Measurements from ENCODE around the gene SULT2B1. TPM values are rescaled to one million over a fixed set of nuclear protein-coding genes. Genes with fewer than 3 reads are reported as not detected.

The SULT2B1 gene
- total RNA-seq, 1 donor from 2014 or later: not detected

- Mint-ChIP-seq H3K9me3 (no peaks in the 10 kb centered on the region), H3K36me3 (ENCODE audit: low read depth) (no peaks in the 10 kb centered on the region), H3K27ac (no peak overlapping the region), H3K4me1 (no peaks in the 10 kb centered on the region), H3K27me3 (no peaks in the 10 kb centered on the region), H3K4me3 (no peak overlapping the region)
- intact Hi-C loops (cut with micrococcal nuclease): no loop called here
- no peak for DNase-seq
Observed at GRCh38 chr19:48539503-48540096, 12.4 kb upstream of the SULT2B1 start.

GRCh38 chr19:48540110-48540509 is 11.9 kb upstream of the SULT2B1 start:
- Mint-ChIP-seq H3K9me3 (no peaks in the 10 kb centered on the region), H3K4me3 (no peak overlapping the region), H3K4me1 (no peaks in the 10 kb centered on the region), H3K27ac (no peak overlapping the region), H3K36me3 (ENCODE audit: low read depth) (no peaks in the 10 kb centered on the region), H3K27me3 (no peaks in the 10 kb centered on the region)
- DNase-seq: no peak
- intact Hi-C loops (cut with micrococcal nuclease): no loop called here

GRCh38 chr19:48541813-48542212 is 10.2 kb upstream of the SULT2B1 start:
- H3K36me3 Mint-ChIP-seq (ENCODE audit: low read depth): no peaks in the 10 kb centered on the region
- H3K27me3 Mint-ChIP-seq: no peaks in the 10 kb centered on the region
- no peaks in the 10 kb centered on the region for H3K4me1 Mint-ChIP-seq
- intact Hi-C loops (cut with micrococcal nuclease): no loop called here
- no peak for DNase-seq
- H3K4me3 Mint-ChIP-seq: no peak overlapping the region
- no peaks in the 10 kb centered on the region for H3K9me3 Mint-ChIP-seq
- H3K27ac Mint-ChIP-seq: no peak overlapping the region

GRCh38 chr19:48543121-48543710 is 8.8 kb upstream of the SULT2B1 start:
- Mint-ChIP-seq H3K4me1 (no peaks in the 10 kb centered on the region), H3K36me3 (ENCODE audit: low read depth) (no peaks in the 10 kb centered on the region), H3K27ac (no peak overlapping the region), H3K4me3 (no peak overlapping the region), H3K9me3 (no peaks in the 10 kb centered on the region), H3K27me3 (no peaks in the 10 kb centered on the region)
- no peak for DNase-seq
- intact Hi-C loops (cut with micrococcal nuclease): no loop called here

GRCh38 chr19:48544856-48545750 is 6.9 kb upstream of the SULT2B1 start:
- no peak overlapping the region for H3K4me3 Mint-ChIP-seq
- no peaks in the 10 kb centered on the region for H3K36me3 Mint-ChIP-seq (ENCODE audit: low read depth)

GRCh38 chr19:48547722-48548121 is 4.2 kb upstream of the SULT2B1 start:
- no peak for DNase-seq
- H3K27ac Mint-ChIP-seq: no peak overlapping the region
- H3K36me3 Mint-ChIP-seq (ENCODE audit: low read depth): no peaks in the 10 kb centered on the region
- no peaks in the 10 kb centered on the region for H3K9me3 Mint-ChIP-seq
- no peaks in the 10 kb centered on the region for H3K27me3 Mint-ChIP-seq
- intact Hi-C loops (cut with micrococcal nuclease): no loop called here
- H3K4me3 Mint-ChIP-seq: no peak overlapping the region
- H3K4me1 Mint-ChIP-seq: no peaks in the 10 kb centered on the region

More at GRCh38 chr19:48544856-48545750, 6.9 kb upstream of the SULT2B1 start:
- Mint-ChIP-seq H3K4me1 (no peaks in the 10 kb centered on the region), H3K9me3 (no peaks in the 10 kb centered on the region), H3K27ac (no peak overlapping the region), H3K27me3 (no peaks in the 10 kb centered on the region)
- DNase-seq: no peak
- intact Hi-C loops (cut with micrococcal nuclease): no loop called here

GRCh38 chr19:48548253-48548911 is 3.6 kb upstream of the SULT2B1 start:
- no peak for DNase-seq
- intact Hi-C loops (cut with micrococcal nuclease): no loop called here
- H3K9me3 Mint-ChIP-seq: no peaks in the 10 kb centered on the region
- no peaks in the 10 kb centered on the region for H3K4me1 Mint-ChIP-seq
- H3K27me3 Mint-ChIP-seq: no peaks in the 10 kb centered on the region
- no peak overlapping the region for H3K27ac Mint-ChIP-seq
- no peak overlapping the region for H3K4me3 Mint-ChIP-seq
- H3K36me3 Mint-ChIP-seq (ENCODE audit: low read depth): no peaks in the 10 kb centered on the region

GRCh38 chr19:48549380-48549779 is 2.6 kb upstream of the SULT2B1 start:
- Mint-ChIP-seq H3K4me3 (no peak overlapping the region), H3K36me3 (ENCODE audit: low read depth) (no peaks in the 10 kb centered on the region), H3K27me3 (no peaks in the 10 kb centered on the region), H3K9me3 (no peaks in the 10 kb centered on the region), H3K4me1 (no peaks in the 10 kb centered on the region), H3K27ac (no peak overlapping the region)
- no peak for DNase-seq
- intact Hi-C loops (cut with micrococcal nuclease): no loop called here

GRCh38 chr19:48552406-48553322 is 692 bp downstream of the SULT2B1 start:
- no peaks in the 10 kb centered on the region for H3K4me1 Mint-ChIP-seq
- DNase-seq: no peak
- no peaks in the 10 kb centered on the region for H3K27me3 Mint-ChIP-seq
- no peak overlapping the region for H3K27ac Mint-ChIP-seq
- H3K4me3 Mint-ChIP-seq: no peak overlapping the region
- no peaks in the 10 kb centered on the region for H3K9me3 Mint-ChIP-seq
- intact Hi-C loops (cut with micrococcal nuclease): no loop called here
- no peaks in the 10 kb centered on the region for H3K36me3 Mint-ChIP-seq (ENCODE audit: low read depth)

- H3K27me3 Mint-ChIP-seq: peaks cover 2% of the 10 kb centered on the region
- H3K4me1 Mint-ChIP-seq: peaks cover 2% of the 10 kb centered on the region
- no peak overlapping the region for H3K27ac Mint-ChIP-seq
- no peak for DNase-seq
- no peaks in the 10 kb centered on the region for H3K36me3 Mint-ChIP-seq (ENCODE audit: low read depth)
- no peak overlapping the region for H3K4me3 Mint-ChIP-seq
- intact Hi-C loops (cut with micrococcal nuclease): no loop called here
- no peaks in the 10 kb centered on the region for H3K9me3 Mint-ChIP-seq
Observed at GRCh38 chr19:48553676-48554384, 1.9 kb downstream of the SULT2B1 start.

GRCh38 chr19:48554385-48555091 is 2.6 kb downstream of the SULT2B1 start:
- Mint-ChIP-seq H3K4me1 (peaks cover 2% of the 10 kb centered on the region), H3K27ac (no peak overlapping the region)

GRCh38 chr19:48556163-48556562 is 4.2 kb downstream of the SULT2B1 start:
- intact Hi-C loops (cut with micrococcal nuclease): no loop called here
- H3K9me3 Mint-ChIP-seq: no peaks in the 10 kb centered on the region
- no peaks in the 10 kb centered on the region for H3K36me3 Mint-ChIP-seq (ENCODE audit: low read depth)
- DNase-seq: no peak
- H3K27me3 Mint-ChIP-seq: peaks cover 3% of the 10 kb centered on the region
- no peak overlapping the region for H3K4me3 Mint-ChIP-seq
- H3K27ac Mint-ChIP-seq: no peak overlapping the region
- H3K4me1 Mint-ChIP-seq: peaks cover 2% of the 10 kb centered on the region

More at GRCh38 chr19:48554385-48555091, 2.6 kb downstream of the SULT2B1 start:
- H3K4me3 Mint-ChIP-seq: no peak overlapping the region
- H3K36me3 Mint-ChIP-seq (ENCODE audit: low read depth): no peaks in the 10 kb centered on the region
- H3K9me3 Mint-ChIP-seq: no peaks in the 10 kb centered on the region
- DNase-seq: no peak
- H3K27me3 Mint-ChIP-seq: peaks cover 3% of the 10 kb centered on the region
- intact Hi-C loops (cut with micrococcal nuclease): no loop called here

Data from activated CD4-positive, alpha-beta T cell treated with anti-CD3 and anti-CD28 coated beads, Interleukin-2, amount 10 ng/mL, durations not matched to agents 24 days and 14 days (primary cell).